ENCODE measurements around the gene SNAI3.

The SNAI3 gene

DNA sequence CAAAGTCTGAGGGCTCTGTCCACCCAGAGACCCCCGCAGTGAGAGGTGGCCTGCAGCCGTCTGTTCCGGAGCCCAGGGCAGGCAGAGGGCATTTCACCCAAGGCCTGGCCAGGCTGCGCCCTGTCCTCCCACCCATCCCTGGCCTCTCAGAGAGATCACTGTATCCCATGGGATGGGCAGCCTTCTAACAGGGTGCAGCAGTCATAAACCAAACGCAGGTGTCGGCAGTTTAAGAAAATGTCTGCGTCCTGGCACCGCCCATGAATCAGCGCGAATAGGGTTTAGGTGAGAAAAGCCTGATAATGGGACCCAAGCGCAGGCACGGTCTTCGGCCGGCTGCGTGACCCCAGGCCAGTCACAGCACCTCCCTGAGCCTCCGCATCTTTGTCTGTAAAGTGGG is 40.9 kb downstream of the SNAI3 start:
- CTCF ChIA-PET, result no interaction called here

DNA sequence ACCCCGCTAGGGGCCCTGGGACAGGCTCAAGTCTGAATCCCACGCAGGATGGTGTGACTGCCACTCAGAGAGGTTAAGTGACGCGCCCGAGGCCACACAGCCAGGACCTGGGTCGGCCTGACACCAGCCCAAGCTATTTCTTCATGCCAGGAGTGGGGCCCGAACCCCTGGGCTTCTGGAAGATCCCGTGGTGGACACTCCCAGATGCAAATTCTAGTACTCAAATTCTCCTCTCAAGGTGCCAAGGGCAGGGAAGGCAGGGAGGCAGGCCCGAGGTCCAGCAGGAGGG is 42.7 kb downstream of the SNAI3 start:
- POLR2A ChIA-PET, result no interaction called here
- DNase-seq (ENCODE audit: low read depth, low spot score), result no peak
- no peak overlapping the region for H3K4me3 ChIP-seq (ENCODE audit: low read depth, low read length)
- TF ChIP-seq CTCF (IDR thresholded peaks at IDR 0.05; ENCODE audit: insufficient read depth, low read length, missing control alignments), result no peak
- CTCF ChIA-PET, result no interaction called here

More for the DNA sequence above, 40.9 kb downstream of the SNAI3 start:
- TF ChIP-seq CTCF (IDR thresholded peaks at IDR 0.05; ENCODE audit: insufficient read depth, low read length, missing control alignments), result no peak
- POLR2A ChIA-PET, result no interaction called here
- DNase-seq (ENCODE audit: low read depth, low spot score), result no peak
- no peak overlapping the region for H3K4me3 ChIP-seq (ENCODE audit: low read depth, low read length)

DNA sequence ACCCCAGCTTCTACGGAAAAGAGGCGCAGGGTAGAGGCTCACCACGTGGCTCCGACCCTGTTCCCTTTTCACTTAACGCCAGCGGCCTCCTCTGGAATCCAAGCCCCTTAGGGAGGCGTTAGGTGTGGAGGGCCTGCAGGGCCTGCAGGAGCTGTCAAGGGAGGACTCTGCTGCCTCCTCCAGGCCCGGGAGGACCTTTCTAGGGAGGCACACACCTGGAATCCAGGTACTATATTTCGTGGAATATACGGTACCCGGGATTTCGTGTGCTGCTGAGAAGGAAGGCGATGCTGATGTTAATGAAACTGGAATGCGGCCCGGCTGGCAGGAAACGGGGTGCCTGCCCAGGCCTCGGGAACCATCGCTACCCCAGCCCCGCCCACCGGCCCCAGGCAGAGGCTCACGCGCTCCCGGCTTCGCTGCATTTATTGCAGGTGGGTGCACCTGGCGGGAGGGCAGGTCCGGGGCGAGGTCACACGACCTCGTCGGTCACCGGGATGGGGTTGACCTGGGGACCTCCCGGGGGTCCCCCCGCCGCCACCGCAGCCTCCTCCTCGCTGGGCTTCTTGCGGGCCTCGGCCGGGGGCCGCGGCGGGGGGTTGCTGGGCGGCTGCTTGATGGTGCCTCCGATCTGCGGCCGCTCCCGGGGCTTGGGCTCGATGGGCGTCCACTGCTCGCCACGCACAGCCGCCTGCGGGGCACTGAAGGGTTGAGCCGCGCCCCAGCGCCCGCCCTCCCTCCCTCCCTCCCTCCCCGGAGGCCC is 43.2 kb downstream of the SNAI3 start:
- H3K4me3 ChIP-seq (ENCODE audit: low read depth, low read length), result no peak overlapping the region
- CTCF ChIA-PET, result interaction anchor here (0.9 kb wide), 1 partner anchor 14 kb away, joined by 3 read pairs; no protein-coding TSS in a partner anchor
- TF ChIP-seq CTCF (IDR thresholded peaks at IDR 0.05; ENCODE audit: insufficient read depth, low read length, missing control alignments), result no peak
- POLR2A ChIA-PET, result no interaction called here
- no peak for DNase-seq (ENCODE audit: low read depth, low spot score)

DNA sequence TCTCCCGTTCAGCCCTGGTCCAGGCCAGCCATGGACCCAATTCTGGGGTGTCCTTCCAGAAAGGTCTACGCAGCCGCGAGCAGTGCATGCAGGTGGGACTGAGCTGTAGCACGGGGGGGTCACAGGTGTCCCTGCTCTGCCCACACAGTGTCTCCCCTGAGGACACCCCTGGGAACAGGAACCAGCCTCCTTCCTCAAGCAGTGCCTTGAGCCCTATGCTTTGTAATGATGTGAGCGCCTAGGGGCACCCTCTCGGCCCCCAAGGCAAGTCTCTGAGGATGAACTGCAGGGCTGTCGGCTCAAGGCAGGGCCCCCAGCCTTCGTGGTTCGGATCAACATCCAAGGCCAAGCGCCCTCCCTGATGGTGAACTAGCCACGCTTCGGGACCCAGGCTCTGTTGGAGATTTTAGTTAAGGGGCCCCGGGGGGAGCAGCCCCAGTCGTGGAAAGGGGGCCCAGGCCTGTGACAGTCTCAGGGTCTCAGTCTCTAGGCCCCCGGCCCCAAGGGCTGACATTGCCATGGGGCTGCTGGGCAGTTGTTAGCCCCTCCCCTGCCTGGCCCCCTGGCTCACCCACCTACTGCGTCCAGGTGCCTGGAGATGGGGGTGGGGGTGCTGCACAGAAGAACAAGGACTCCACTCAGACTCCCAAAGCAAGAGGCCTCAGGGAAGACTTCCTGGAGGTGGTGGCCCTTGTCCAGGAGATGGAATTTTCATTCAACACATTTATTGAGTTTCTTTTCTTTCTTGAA is 45.6 kb downstream of the SNAI3 start:
- ChIA-PET CTCF (no interaction called here), POLR2A (no interaction called here)
- TF ChIP-seq CTCF (IDR thresholded peaks at IDR 0.05; ENCODE audit: insufficient read depth, low read length, missing control alignments), result no peak
- no peak overlapping the region for H3K4me3 ChIP-seq (ENCODE audit: low read depth, low read length)
- no peak for DNase-seq (ENCODE audit: low read depth, low spot score)

- POLR2A ChIA-PET, result no interaction called here
- CTCF ChIA-PET, result no interaction called here
- H3K4me3 ChIP-seq (ENCODE audit: low read depth, low read length), result no peak overlapping the region
- no peak for TF ChIP-seq CTCF (IDR thresholded peaks at IDR 0.05; ENCODE audit: insufficient read depth, low read length, missing control alignments)
- DNase-seq (ENCODE audit: low read depth, low spot score), result no peak
Observed at GRCh38 chr16:88640039-88640495, 46.2 kb downstream of the SNAI3 start.

DNA sequence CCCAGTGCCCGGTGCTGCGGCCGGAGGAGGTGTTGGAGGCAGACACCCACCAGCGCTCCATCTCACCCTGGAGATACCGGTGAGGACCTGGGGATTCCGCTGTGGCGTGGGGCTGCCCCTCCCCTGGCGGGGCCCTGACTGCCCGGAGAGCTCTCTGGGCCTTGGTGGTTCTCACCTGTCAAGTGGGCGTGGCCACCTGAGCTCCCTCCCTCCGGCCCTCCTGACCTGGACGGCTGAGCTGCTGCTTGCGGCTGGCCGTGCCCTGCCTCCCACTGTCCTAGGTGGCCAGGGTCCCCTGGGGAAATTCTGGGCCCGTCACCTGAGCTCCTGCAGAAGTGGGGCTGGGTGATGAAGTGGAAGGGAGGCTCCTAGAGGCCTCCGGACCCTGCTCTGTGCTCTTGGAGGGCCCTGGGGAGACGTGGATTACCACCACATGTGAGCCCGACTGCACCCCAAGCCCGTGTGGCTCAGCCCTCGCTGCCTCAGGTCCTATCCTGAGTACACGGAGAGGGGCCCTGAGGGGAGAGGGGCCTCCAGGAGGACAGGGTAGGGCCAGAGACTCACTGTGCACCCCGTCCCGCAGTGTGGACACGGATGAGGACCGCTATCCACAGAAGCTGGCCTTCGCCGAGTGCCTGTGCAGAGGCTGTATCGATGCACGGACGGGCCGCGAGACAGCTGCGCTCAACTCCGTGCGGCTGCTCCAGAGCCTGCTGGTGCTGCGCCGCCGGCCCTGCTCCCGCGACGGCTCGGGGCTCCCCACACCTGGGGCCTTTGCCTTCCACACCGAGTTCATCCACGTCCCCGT is 46.9 kb downstream of the SNAI3 start:
- ChIA-PET CTCF (interaction anchor here (0.7 kb wide), 1 partner anchor 9 kb away, joined by 3 read pairs; no protein-coding TSS in a partner anchor), POLR2A (no interaction called here)
- TF ChIP-seq CTCF (IDR thresholded peaks at IDR 0.05; ENCODE audit: insufficient read depth, low read length, missing control alignments), result no peak
- no peak for DNase-seq (ENCODE audit: low read depth, low spot score)
- H3K4me3 ChIP-seq (ENCODE audit: low read depth, low read length), result no peak overlapping the region

All from AG04449 (cell line).